ENCODE data around the gene RCHY1. TPM values are rescaled to one million over a fixed set of nuclear protein-coding genes. Genes with fewer than 3 reads are reported as not detected.

The RCHY1 gene
- total RNA-seq, 1 donor from 2014 or later = 35.3 TPM

DNA sequence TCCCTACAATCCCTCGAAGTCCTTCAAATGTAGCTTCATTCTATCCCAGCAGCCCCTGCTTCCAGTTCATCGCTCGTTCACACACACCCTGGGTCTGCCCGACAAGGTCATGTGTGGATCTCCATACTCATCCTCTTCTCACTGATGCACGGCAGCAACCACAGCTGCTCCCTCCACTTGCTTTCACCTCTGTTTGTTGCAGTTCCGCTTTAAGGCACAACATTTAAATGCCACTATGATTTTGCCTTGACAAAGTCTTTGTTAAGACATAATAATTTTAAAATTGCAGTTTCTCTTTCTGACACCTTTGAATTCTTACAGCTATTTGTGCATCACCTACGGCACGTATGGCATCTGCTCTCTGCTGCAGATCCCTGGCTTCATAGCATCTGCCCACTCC lies 43.5 kb upstream of the RCHY1 start:
- H3K27me3 ChIP-seq (ENCODE audit: insufficient read depth, low read length) = no peaks in the 10 kb centered on the region
- H2AFZ ChIP-seq (ENCODE audit: low read depth, low read length) = no peak overlapping the region
- H3K4me1 ChIP-seq (ENCODE audit: insufficient read depth, low read length) = peaks cover 12% of the 10 kb centered on the region
- H3K9me3 ChIP-seq (ENCODE audit: insufficient read depth, low read depth, low read length) = no peaks in the 10 kb centered on the region
- no peaks in the 10 kb centered on the region for H4K20me1 ChIP-seq (ENCODE audit: insufficient read depth, low read length)
- H3K36me3 ChIP-seq (ENCODE audit: insufficient read depth, low read length) = no peaks in the 10 kb centered on the region
- DNase-seq (ENCODE audit: low read depth) (no peak), FAIRE-seq (no peak)
- no peak overlapping the region for H3K9ac ChIP-seq (ENCODE audit: low read length)
- no peaks in the 10 kb centered on the region for H3K27me3 Mint-ChIP-seq (ENCODE audit: low read depth, unreplicated experiment)
- no peak overlapping the region for H3K27ac ChIP-seq (ENCODE audit: low read depth, low read length)
- H3K4me2 ChIP-seq (ENCODE audit: low read length) = no peak overlapping the region
- no peak overlapping the region for H3K4me3 ChIP-seq (ENCODE audit: insufficient read depth, low read depth, low read length)
- H3K79me2 ChIP-seq (ENCODE audit: insufficient read depth, low read length) = no peaks in the 10 kb centered on the region
- H3K36me3 Mint-ChIP-seq (ENCODE audit: low read depth, unreplicated experiment) = no peaks in the 10 kb centered on the region
- H3K9me3 Mint-ChIP-seq (ENCODE audit: unreplicated experiment) = no peaks in the 10 kb centered on the region
- peak overlapping the region; percentile 4 for H3K27ac Mint-ChIP-seq (ENCODE audit: unreplicated experiment)
- H3K4me3 Mint-ChIP-seq (ENCODE audit: unreplicated experiment) = peak overlapping the region; percentile 60
- peaks cover 49% of the 10 kb centered on the region for H3K4me1 Mint-ChIP-seq (ENCODE audit: low read depth, unreplicated experiment)
- no peak for TF ChIP-seq EZH2 (IDR thresholded peaks at IDR 0.05; ENCODE audit: insufficient read depth, low read length)

DNA sequence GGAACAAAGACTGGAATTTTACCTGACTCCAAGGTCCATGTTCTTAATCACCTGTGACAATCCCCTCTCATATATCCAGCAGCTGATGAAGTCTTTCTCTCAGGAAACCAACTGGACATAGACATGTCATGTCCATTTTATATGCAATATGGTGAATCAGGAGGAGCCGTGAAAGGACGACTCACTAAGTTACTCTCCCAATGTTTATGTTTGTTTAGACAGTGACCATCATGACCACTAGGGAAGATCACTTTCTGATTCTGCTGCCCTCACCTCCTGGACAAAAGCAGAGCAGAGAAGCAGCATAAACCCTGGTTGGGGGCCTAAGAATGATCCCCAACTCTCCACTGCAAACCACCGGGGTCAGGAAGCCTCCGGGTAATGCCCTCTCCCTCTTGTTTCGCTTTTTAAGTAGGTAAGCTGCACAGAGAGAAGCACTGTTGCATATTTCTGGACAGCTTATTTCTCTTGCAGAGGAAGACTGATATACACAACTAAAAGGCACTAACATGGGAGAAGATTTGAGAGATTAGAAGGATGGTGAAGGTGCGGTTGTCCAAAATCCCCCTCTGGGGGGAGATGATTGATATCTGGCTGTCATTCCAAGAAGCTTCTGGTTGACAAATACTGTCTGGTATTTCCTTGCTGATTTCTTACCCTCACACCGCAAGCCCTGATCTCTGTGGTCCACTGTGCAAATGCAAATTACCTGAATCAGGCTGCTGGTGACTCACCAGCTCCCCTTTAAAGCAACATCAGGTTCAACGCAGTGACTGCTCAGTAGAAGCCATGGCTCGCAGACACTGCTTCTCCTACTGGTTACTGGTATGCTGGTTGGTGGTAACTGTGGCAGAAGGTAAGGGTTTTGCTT lies 41.3 kb upstream of the RCHY1 start, which contains the start of gene ODAPH:
ODAPH (plus strand) TSS at position 773 of the 871 bp plus-strand sequence; CDS start at position 790, 17 bp downstream.
- DNase-seq (ENCODE audit: low read depth) (peak; percentile 86), FAIRE-seq (peak; percentile 20)
- peak within 1 kb of the TSS; percentile 81 for H3K4me2 ChIP-seq (ENCODE audit: low read length)
- H4K20me1 ChIP-seq (ENCODE audit: insufficient read depth, low read length) = no peaks in the 10 kb centered on the region
- H3K9ac ChIP-seq (ENCODE audit: low read length) = no peak within 1 kb of the TSS
- H3K36me3 Mint-ChIP-seq (ENCODE audit: low read depth, unreplicated experiment) = no peaks in the 10 kb centered on the region
- no peaks in the 10 kb centered on the region for H3K36me3 ChIP-seq (ENCODE audit: insufficient read depth, low read length)
- H3K27ac Mint-ChIP-seq (ENCODE audit: unreplicated experiment) = peak within 1 kb of the TSS; percentile 94
- H3K9me3 ChIP-seq (ENCODE audit: insufficient read depth, low read depth, low read length) = no peaks in the 10 kb centered on the region
- peak within 1 kb of the TSS; percentile 81 for H3K4me3 Mint-ChIP-seq (ENCODE audit: unreplicated experiment)
- no peak for TF ChIP-seq EZH2 (IDR thresholded peaks at IDR 0.05; ENCODE audit: insufficient read depth, low read length)
- TF ChIP-seq, protein P1, sequence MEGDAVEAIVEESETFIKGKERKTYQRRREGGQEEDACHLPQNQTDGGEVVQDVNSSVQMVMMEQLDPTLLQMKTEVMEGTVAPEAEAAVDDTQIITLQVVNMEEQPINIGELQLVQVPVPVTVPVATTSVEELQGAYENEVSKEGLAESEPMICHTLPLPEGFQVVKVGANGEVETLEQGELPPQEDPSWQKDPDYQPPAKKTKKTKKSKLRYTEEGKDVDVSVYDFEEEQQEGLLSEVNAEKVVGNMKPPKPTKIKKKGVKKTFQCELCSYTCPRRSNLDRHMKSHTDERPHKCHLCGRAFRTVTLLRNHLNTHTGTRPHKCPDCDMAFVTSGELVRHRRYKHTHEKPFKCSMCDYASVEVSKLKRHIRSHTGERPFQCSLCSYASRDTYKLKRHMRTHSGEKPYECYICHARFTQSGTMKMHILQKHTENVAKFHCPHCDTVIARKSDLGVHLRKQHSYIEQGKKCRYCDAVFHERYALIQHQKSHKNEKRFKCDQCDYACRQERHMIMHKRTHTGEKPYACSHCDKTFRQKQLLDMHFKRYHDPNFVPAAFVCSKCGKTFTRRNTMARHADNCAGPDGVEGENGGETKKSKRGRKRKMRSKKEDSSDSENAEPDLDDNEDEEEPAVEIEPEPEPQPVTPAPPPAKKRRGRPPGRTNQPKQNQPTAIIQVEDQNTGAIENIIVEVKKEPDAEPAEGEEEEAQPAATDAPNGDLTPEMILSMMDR (IDR thresholded peaks at IDR 0.05; ENCODE audit: insufficient read depth, low read depth, low read length) = peak; percentile 10
- H3K4me1 ChIP-seq (ENCODE audit: insufficient read depth, low read length) = peaks cover 12% of the 10 kb centered on the region
- H3K9me3 Mint-ChIP-seq (ENCODE audit: unreplicated experiment) = no peaks in the 10 kb centered on the region
- no peaks in the 10 kb centered on the region for H3K27me3 ChIP-seq (ENCODE audit: insufficient read depth, low read length)
- no peaks in the 10 kb centered on the region for H3K27me3 Mint-ChIP-seq (ENCODE audit: low read depth, unreplicated experiment)
- no peak within 1 kb of the TSS for H3K27ac ChIP-seq (ENCODE audit: low read depth, low read length)
- no peaks in the 10 kb centered on the region for H3K79me2 ChIP-seq (ENCODE audit: insufficient read depth, low read length)
- H3K4me1 Mint-ChIP-seq (ENCODE audit: low read depth, unreplicated experiment) = peaks cover 44% of the 10 kb centered on the region
- peak within 1 kb of the TSS; percentile 35 for H3K4me3 ChIP-seq (ENCODE audit: insufficient read depth, low read depth, low read length)
- peak within 1 kb of the TSS; percentile 19 for H2AFZ ChIP-seq (ENCODE audit: low read depth, low read length)

DNA sequence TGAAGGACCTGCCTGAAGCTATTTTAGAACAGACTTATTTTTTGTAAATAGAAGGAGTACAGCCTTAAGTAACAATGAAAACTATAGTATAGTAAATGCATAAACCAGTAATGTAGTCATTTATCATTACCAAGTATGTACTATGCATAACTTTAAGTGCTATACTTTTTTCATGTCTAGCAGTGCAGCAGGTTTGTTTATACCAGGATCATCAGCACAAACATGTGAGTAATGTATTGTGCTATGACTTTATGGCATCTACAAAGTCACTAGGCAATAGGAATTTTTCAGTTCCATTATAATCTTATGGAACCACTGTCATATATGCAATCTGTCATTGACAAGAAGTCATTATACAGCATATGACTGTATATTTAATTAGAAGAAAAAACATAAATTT lies 38.2 kb upstream of the RCHY1 start:
- Mint-ChIP-seq H3K27ac (ENCODE audit: unreplicated experiment) (no peak overlapping the region), H3K27me3 (ENCODE audit: low read depth, unreplicated experiment) (no peaks in the 10 kb centered on the region), H3K9me3 (ENCODE audit: unreplicated experiment) (peaks cover 2% of the 10 kb centered on the region), H3K4me3 (ENCODE audit: unreplicated experiment) (no peak overlapping the region), H3K36me3 (ENCODE audit: low read depth, unreplicated experiment) (no peaks in the 10 kb centered on the region), H3K4me1 (ENCODE audit: low read depth, unreplicated experiment) (peaks cover 35% of the 10 kb centered on the region)
- no peak for DNase-seq (ENCODE audit: low read depth)
- Histone ChIP-seq H3K27me3 (ENCODE audit: insufficient read depth, low read length) (no peaks in the 10 kb centered on the region), H3K4me2 (ENCODE audit: low read length) (no peak overlapping the region), H3K9me3 (ENCODE audit: insufficient read depth, low read depth, low read length) (no peaks in the 10 kb centered on the region), H3K4me1 (ENCODE audit: insufficient read depth, low read length) (peaks cover 17% of the 10 kb centered on the region), H3K9ac (ENCODE audit: low read length) (no peak overlapping the region), H3K79me2 (ENCODE audit: insufficient read depth, low read length) (no peaks in the 10 kb centered on the region), H4K20me1 (ENCODE audit: insufficient read depth, low read length) (no peaks in the 10 kb centered on the region), H3K27ac (ENCODE audit: low read depth, low read length) (no peak overlapping the region), H3K36me3 (ENCODE audit: insufficient read depth, low read length) (no peaks in the 10 kb centered on the region), H2AFZ (ENCODE audit: low read depth, low read length) (no peak overlapping the region), H3K4me3 (ENCODE audit: insufficient read depth, low read depth, low read length) (no peak overlapping the region)
- TF ChIP-seq, protein P1 (IDR thresholded peaks at IDR 0.05; ENCODE audit: insufficient read depth, low read depth, low read length) = no peak
- no peak for TF ChIP-seq EZH2 (IDR thresholded peaks at IDR 0.05; ENCODE audit: insufficient read depth, low read length)
- no peak for FAIRE-seq
